AG10803 (cell line): ENCODE data around the gene SLC36A4.

ENCODE experiments used
- DNase-seq: peaks from one replicate; pipeline ENCODE4 v3.0.0; 2010; ENCODE audit warnings: low read depth
- H3K4me3 ChIP-seq: 2 replicates; pipeline ENCODE4 v1.5.1; 2011; ENCODE audit warnings: mild to moderate bottlenecking, low read length, control low read depth
- CTCF ChIP-seq: conservative IDR thresholded peaks from 2 replicates; pipeline ENCODE4 v1.5.1; 2011; ENCODE audit warnings: mild to moderate bottlenecking, low read length, control low read depth, inconsistent platforms

SLC36A4 gene

GRCh38 chr11:93155738-93156137 is 42.1 kb downstream of the SLC36A4 start:
- H3K4me3 ChIP-seq, result no peak overlapping the region
- TF ChIP-seq CTCF, result no peak
- no peak for DNase-seq

GRCh38 chr11:93145390-93145915 is 52.3 kb downstream of the SLC36A4 start:
- no peak for DNase-seq
- H3K4me3 ChIP-seq, result no peak overlapping the region
- no peak for TF ChIP-seq CTCF

GRCh38 chr11:93143800-93144199 is 54.0 kb downstream of the SLC36A4 start:
- no peak for TF ChIP-seq CTCF
- no peak overlapping the region for H3K4me3 ChIP-seq
- DNase-seq, result no peak

- no peak overlapping the region for H3K4me3 ChIP-seq
- TF ChIP-seq CTCF, result no peak
- DNase-seq, result peak; percentile 61
Observed at GRCh38 chr11:93143186-93143585, 54.6 kb downstream of the SLC36A4 start.

GRCh38 chr11:93133488-93134109 is 64.2 kb downstream of the SLC36A4 start:
- TF ChIP-seq CTCF, result peak; percentile 24

GRCh38 chr11:93132836-93133235 is 65.0 kb downstream of the SLC36A4 start:
- no peak for TF ChIP-seq CTCF
- DNase-seq, result peak; percentile 4

More at GRCh38 chr11:93133488-93134109, 64.2 kb downstream of the SLC36A4 start:
- H3K4me3 ChIP-seq, result no peak overlapping the region
- DNase-seq, result peak; percentile 64

GRCh38 chr11:93131709-93132108 is 66.1 kb downstream of the SLC36A4 start:
- no peak for TF ChIP-seq CTCF
- no peak overlapping the region for H3K4me3 ChIP-seq
- no peak for DNase-seq

More at GRCh38 chr11:93132836-93133235, 65.0 kb downstream of the SLC36A4 start:
- H3K4me3 ChIP-seq, result no peak overlapping the region
